Measurements from ENCODE around the gene HOXD13.

HOXD13 gene

DNA sequence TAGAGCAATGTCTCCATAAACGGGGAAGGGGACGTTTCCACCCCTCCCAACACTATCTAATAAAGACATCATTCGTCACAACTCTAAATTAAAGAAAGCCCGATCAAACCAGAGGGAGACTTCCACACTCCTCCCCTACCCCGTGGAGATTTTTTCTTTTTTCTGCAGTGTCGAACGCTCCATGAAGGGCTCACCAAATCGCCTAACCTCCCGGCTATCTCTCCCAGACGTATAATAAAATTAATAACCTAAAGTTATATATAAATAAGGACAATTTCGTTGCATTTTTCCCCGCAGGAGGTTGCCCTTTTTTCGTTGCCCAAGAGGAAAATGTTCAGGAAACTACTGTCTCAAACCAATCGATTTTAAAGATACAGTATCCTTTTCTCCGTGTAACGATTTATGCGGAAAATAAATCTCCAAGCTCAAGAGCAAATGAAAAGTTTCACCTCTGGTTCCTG is 11.1 kb upstream of the HOXD13 start:
- no peak for FAIRE-seq

DNA sequence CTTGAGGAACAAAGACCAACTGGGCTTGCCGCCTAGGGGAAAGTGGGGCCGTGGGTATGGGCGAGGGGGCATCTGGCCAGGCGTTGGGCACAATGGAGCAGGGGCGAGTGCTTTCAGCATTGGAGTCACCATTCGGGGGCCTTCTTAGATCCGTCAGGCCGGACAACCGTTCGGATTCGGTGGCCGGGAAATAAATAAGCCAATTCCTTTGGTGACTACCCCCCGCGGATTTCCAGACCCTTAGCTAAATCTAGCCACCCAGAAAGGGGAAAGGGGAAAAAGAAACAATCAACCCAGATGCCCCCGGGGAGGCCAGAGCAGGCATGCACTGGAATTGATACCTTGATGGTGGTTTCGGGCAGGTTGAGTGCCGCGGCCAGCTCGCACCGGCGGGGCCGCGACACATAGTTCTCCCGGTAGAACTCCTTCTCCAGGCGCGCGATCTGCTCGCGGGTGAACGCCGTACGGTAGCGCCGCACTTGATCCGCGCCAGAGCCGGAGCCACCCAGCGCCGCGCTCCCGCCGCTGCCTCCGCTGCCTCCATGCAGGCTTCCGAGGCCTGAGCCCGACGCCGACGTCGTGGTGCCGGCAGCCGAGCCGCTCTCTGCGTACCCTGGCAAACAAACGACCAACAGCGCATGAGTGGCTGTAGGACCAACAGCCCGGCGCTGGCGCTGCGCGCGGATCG is 10.5 kb upstream of the HOXD13 start:
- no peak for FAIRE-seq

DNA sequence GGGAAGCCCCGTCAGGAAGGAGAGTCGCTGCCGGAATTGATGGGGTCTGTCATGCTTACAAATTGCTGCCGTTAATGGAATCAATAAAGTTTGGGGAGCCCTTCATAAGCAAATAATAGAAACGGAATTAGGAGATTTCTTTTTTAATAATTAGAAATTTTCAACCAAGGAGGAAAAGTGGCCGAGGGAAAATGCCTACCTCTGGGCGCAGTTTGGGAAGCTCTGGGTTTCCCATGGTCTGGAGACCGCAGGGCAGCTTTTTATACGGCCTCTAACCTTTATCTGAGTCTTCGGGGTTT is 10.0 kb upstream of the HOXD13 start:
- FAIRE-seq = no peak

DNA sequence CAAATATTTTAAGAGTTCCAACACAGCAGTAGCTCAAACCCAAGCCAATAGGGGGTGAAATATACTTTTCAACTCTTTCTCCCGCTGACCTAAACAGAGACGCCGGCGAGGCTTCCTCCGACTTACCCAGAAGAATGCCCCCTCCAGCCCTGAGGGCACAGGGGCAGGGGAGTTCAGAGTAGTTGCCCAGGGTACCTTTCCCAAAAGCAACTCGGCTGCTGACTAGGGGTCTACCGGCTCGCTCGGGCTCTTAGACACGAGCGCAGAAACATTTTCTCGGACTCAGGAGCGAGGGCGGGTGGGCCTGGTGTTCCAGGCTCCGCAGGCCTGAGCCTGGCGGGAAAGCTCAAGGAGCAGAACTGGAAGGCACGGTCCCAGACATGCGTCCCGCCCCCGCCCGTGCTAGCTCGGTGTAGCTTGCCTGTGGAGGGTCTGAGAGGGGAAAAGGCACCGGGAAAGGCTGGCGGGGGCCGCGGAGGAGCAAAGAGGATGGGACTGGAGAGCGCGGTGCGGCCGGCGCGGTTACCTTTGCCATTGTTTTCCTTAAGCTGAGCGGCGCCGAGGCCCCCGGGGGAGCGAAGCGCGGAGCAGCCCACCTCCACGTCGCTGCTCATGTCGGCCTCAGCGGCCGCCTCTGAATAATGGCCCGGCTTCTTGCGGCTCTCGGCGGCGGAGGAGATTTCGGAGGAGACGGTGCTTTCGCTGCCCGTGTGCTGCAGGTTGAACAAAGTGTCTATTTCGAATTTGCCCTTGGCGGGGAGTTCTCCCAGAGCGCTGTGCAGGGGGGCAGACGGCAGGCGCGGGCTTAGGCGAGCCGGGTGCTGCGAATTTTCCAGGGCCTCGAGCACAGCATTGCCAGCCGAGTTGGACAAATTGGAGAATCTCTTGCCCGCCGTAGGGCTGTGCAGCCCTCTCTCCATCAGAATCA is 9.4 kb upstream of the HOXD13 start:
- FAIRE-seq = no peak

DNA sequence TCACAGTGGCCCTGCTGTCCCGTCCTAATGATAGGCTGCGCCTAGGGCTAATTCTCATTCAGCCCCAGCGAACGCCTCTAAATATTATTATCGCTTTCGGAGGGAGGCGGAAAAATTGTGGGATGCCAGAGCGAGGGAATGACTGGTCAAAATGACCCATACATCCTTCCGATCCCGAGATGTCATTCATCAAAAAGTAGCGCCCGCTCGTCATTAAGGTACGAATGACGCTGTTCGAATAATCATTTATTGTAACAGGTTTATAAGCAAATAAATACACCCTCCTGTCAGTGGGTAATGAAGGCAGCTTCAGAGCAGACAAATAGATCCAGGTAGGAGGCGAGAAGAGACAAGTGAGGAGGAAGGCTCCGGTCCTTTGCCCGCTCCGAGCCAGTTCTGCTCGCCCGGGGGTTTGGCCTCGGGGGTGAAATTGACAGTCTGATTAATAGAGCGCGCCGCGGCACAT is 8.7 kb upstream of the HOXD13 start, which contains the start of gene EVX2:
TSS of gene EVX2 (minus strand) at position 167 of the 466 bp plus-strand sequence. CDS start 186 bp downstream, outside the sequence.
- FAIRE-seq = no peak

DNA sequence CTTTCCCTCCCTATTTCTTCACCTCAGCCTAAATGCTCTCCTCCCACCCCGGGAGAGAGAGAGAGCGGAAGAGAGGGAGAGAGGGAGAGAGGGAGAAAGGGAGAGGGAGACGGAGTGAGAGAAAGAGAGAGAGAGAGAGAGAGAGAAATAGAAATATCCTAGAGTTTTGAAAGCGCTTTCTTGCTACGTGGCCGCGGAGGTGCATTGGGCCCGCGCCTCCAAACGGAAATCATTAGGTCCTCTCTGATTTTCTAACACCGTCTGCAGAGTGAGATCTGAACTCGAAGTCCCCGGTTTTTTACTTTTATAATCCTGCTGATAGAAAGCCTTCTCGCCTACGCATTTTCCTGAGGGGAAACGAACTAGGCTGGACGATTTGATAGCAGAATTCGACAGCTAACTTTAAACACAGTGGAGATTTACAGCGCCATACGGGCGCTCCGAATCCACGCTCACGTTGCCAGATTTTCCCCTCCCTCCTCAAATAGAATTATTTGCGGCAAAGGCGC is 7.9 kb upstream of the HOXD13 start:
- no peak for FAIRE-seq

DNA sequence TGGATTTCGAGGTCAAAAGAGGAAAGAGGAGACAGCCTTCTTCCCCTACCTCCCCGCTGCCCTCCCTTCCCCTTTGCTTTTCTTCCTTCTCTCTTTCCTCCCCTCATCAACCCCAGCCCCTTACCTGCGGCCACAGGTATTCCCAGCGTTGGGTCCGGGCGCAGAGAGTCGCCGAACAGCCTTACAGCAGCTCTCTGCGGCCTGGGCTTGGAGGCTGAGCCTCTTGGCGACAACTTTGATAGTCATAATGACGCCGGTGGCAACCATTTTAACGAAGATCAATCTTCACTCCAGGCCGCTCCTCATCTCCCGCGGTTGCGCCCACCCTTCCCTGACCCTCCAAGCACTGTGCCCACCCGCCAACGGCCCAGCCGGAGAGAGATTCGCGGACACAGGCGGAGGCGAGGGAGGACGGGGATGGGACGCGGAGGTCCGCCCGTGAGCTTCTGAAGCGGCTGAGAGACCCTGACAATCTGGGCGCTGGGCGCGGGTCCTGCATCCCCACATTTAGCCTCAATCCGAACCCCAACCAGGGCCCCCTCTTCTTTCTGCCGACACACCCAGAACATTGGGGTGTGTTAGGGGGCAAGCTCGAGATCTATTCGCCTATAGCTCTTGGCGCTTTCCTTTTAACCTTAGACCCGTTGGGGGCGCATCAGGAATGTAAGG is 7.3 kb upstream of the HOXD13 start:
- no peak for FAIRE-seq

DNA sequence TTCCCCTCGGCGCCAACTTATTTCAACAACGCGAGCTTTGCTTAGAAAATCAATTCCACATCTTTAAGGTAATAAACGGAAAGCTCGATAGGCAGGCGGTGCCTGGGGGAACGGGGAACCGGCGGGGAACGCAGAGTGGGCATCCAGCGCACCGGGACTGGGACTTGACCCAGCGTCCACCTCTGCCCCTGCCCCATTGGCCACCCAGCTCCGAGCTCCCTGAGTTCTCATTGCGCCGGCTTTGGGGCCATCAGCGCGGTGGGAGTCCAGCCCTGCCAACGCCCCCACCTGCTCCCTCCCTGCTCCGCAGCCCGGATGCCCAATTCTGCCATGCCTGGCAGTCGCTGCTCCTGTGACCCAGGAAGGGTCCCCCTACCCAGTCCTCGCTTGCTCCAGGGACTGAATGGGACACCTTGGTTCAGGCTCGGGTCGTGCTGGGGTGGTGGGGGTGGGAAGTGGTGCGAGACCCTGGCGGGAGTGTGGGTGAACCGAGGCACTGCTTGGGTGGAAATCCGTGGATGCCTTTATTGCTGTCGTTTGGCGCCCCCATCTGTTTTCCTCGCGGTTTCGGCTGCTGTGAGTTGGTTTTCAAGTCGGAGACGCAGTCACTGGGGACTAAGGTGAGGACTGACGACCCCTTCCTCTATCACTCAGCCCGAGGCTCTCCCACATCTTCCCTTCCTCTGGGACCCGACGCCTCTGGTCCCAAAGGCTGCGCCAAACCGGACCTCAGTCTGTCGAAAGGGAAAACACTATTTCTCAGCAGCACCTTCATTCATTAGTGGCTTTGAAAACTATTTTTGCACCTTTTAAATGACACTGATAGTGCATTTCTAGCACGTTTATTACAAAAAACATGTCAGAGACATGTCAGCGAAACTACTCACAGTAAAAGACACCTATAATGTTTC is 6.4 kb upstream of the HOXD13 start:
- FAIRE-seq = no peak

DNA sequence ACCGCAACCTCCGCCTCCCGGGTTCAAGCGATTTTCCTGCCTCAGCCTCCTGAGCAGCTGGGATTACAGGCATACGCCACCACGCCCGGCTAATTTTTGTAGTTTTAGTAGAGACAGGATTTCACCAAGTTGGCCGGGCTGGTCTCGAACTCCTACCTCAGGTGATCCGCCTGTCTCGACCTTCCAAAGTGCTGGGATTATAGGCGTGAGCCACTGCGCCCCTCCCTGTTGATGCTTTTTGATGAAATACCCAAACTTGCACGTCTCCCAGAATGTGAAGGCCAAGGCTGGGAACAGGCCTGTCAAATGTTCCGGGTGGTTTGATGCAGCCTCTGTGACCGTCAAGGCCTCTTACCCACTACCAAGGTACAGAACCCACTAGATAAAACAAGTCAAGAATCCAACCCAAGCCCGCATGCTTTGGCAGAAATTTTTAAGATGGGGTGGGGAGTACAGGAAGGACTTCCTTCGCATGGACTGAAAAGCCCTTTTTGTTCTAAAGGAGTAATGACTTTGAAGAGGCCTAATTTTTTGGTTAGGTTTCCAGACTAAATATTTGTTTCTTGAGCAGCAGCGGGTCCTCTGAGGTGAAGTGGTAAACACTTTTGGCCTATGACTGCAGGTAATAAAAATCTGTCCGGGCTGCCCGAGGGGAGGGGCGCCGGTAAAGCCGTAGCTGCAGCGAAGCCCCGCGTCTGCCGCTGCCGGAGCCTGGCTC is 5.0 kb upstream of the HOXD13 start:
- no peak for FAIRE-seq

DNA sequence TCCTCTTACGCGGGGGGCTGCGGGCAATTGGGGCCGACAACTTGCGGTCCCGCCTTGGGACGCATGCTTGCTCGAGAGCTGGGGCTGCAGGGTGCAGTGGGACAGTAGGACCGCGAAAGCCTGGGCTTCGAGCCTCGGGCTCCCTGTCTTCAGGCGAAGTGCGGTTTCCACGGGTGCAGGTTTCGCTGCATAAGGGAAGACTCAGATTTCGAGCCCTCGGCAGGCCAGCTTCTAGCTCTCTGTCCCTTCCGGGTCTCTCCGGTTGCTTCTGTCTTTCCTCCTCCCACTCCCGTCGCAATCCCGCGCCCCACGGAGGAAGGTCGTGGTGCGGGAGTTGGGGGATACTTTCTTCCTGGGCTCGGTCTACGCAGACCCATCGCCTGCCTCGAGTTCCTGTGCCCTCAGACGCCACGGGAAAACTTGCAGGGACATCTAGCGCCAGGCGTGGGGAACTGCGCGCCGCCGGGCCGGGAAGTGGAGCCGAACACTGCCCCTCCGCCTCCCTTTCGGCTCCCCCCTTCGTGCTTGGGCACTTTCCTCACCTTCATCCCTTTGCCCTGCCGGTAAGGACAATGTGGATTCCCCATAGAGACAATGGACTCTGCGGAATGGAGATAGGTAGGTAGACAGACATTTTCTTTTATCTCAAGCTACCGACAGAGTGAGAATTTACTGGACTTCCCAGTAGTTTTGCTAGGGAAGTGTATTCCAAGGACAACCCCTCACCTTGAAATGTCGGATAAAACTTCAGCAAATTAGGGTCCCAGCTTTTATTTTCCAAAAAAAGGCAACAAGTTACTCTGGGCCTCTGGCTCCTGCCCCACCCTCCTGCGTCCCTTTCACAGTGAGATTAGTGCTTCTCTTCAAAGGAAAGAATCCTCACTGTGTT is 4.2 kb upstream of the HOXD13 start:
- no peak for FAIRE-seq

DNA sequence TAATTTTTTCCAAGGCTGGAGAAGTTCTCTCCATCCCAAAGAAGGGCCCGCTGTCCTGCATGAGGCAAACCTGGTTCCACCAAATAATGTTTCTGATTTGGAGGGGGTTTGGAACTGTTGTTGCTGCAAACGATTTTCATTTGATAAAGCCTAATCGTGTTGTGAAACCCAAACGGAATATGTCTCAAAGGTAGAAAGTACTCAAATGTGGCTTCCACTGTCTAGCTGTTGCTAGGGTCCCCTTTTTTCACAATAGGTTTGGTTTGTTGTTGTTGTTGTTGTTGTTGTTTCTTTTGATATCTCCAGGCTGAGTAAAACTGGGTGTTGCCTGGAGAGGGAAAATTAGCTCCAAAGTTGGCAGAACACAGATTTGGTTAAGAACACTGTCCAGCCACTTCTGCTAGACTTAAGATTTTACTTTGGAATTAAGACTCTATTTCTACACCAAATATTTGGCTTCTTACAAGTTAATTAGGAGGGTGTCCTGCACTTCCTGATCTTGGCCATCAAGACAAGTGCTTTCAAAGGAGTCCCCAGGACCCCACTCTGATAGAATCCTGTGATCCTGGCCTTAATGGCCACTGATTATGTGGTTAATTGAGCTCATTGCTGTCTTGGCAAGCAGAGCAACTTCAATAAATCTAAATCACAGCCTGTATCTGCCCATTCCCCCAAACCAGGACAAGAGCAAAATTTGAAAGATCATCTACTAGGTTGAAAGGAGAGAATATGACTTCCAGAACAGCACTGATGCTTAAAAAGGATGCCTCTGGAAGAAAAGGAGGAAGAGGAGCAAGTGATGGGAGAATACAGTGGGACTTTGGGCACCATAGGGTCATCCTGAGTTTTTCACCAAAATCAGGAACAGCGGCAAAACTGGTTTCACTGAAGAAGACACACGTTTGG is 3.3 kb upstream of the HOXD13 start:
- no peak for FAIRE-seq

DNA sequence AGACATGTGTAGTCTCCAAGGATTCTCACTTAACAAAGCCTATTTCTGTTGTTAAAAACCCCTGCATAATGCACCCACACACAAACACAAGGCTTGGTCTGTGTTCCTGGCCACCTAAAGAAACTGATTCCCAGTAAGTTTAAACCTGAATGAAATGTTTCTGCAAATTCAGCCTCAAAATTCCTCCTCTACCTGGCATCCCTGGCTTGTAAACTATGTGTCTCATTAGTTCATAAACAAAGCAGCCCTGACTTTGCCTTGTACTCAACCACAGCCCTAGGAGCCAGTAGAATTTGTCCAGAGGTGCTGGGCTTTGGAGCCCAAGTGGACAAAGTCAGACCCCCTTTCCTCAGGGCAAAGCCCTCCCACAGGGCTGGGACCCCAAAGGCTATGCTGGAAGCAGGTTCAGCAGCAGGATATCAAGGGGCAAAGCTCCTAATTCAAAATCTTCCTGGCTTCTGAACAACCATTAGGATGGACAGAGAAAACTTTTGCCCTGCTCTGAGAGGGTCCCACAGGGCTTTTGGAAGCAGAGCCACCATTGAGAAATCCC is 2.6 kb upstream of the HOXD13 start:
- no peak for FAIRE-seq

DNA sequence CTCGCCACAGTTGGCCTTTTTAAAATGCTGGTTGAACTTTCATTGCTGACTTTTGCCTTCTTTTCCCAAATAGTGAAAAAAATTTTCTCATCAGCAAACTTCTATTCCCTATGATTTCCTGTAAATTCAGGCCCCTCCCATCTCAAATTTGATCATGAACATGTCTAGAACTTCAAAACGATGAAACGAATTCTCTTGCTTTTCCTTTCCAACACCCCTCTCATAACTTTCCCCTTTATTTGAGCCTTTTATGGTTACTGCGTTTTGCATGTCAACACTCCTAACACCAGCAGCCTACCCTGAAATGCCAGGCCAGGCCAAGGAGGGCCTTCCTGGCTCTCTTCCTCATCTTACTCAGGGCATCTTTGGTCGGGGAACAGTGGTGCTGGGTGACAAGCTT is 1.7 kb upstream of the HOXD13 start:
- FAIRE-seq = no peak

DNA sequence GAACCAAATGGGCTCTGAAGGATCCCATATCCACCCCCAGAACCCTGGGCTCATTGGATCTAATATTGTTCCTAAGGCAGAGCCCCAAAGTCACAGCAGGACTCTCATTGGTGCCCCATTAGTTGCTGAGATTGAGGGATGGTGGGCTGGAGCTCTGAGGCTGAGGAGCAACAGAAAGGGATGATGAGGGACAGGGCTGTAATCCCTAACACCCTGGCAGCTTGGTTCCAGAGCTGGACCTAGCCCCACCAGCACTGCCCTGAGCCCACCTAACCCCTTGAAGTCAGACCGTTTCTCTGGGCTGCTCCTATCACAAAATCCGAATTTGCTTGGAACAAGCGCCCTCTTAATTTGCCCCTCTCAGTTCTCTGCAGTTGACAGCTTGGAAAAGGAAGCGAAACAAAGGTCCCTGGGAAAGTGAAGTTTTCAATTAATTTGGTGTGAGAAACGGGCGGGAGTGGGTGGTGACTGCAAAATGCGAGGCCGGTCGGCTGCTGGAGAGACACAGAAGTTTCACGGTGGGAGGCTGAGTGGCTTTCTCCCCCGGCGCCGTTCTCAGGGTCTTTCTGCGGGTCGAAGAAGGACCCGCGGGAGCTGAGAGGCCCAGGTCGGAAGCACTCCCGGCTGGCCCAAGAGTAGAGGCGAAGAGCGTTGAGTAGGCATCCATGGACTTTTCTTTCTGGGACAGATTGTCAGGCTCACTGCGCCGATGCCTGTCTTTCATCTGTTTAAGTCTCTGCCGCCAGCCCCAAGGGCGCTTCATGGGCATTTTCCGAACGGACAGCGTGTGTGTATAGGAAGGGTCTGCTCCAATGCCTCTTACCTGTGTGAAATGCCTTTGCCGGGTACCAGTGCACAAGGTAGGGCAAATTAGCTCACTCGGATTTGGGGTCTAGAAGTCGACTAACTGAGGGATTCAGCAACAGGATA is 927 bp upstream of the HOXD13 start:
- FAIRE-seq = no peak

DNA sequence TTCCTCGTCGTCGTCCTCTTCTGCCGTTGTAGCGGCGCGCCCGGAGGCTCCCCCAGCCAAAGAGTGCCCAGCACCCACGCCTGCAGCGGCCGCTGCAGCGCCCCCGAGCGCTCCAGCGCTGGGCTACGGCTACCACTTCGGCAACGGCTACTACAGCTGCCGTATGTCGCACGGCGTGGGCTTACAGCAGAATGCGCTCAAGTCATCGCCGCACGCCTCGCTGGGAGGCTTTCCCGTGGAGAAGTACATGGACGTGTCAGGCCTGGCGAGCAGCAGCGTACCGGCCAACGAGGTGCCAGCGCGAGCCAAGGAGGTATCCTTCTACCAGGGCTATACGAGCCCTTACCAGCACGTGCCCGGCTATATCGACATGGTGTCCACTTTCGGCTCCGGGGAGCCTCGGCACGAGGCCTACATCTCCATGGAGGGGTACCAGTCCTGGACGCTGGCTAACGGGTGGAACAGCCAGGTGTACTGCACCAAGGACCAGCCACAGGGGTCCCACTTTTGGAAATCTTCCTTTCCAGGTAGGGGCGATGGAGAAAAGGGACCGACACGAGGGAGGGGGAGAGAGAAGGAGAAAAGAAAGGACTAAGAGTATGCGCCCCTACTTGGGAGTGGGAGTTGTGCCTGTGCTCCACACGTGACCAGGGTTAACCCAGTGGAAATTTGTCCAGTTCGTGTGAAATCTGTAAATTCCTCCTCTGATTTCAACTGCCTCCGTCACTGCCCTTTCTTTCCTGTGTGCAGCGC is 800 bp downstream of the HOXD13 start:
- no peak for FAIRE-seq

DNA sequence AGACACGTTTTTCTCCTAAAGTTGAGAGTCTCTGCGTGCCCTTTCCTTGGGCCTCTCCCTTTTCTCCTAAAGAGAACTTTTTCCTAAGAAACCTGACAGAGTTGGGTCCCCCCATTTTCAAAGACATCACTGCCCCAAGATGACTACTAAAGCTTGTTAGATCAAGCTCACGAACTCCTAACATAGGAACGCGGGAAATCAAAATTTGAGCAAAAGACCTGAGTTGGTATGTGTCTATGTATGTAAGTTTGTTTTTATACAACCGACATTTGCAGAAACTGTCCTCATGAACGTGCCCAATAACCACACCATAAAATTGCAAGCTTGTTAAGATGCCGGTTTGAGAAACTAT is 1.4 kb downstream of the HOXD13 start:
- no peak for FAIRE-seq

DNA sequence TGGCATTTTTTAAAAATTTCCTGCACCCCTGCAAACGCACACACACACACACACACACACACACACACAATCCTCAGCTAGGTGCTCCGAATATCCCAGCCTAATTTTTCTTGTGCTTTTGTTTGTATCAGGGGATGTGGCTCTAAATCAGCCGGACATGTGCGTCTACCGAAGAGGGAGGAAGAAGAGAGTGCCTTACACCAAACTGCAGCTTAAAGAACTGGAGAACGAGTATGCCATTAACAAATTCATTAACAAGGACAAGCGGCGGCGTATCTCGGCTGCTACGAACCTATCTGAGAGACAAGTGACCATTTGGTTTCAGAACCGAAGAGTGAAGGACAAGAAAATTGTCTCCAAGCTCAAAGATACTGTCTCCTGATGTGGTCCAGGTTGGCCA is 1.8 kb downstream of the HOXD13 start:
- FAIRE-seq = no peak

Measured in islet of Langerhans (tissue), 1 donor.